C4-2B (cell line): ENCODE results near the gene SH3BGRL3.

Experiments
- CTCF ChIP-seq: fragments of 450-650 bp; conservative IDR thresholded peaks from 2 replicates; pipeline ENCODE4 v1.5.1; 2017; ENCODE audit warnings: mild to moderate bottlenecking
- ZFX ChIP-seq: fragments of 450-650 bp; IDR thresholded peaks from 2 replicates; pipeline ENCODE4 v1.6.1; 2017

DNA sequence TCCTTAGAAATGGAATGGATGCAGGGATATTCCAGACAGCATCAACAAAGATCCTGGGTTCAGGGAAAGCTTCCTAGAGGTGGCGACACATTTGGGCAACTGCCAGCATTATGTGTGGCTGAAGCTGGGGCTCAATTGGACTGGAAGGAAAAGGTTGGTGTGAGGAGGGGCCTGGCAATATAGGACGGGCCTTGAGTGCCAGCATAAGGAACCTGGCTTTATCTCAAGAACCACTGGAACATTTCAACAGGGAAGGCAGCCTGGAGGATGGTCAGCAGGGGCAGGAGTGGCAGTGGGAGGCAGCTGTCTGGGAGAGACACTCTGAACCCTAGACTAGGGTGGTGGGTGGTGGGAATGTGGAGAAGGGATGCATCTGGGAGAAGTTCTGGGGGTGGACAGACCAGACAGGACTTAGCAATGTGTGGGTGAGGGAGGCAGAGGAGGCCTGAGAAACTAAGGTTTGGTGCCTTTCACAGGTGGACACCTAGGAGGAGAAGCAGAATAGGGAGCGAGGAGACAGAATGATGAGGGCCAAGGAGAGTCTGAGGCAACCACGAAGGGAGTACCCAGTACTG is 3.5 kb downstream of the SH3BGRL3 start:
- TF ChIP-seq CTCF (no peak), ZFX (no peak)
